Fibroblast of lung (primary cell): ENCODE measurements around the gene MGST3. TPM values are rescaled to one million over a fixed set of nuclear protein-coding genes. Genes with fewer than 3 reads are reported as not detected.

Experiments
- DNase-seq, 2 donors: peaks; one replicate each; pipeline versions ENCODE4 v3.0.0 to v3.0.0-alpha.2; 2010; ENCODE audit warnings: low read depth in 2 of 2
- H2AFZ ChIP-seq: 2 replicates; pipeline ENCODE4 v1.5.1; 2012; ENCODE audit warnings: low read length, control low read depth, inconsistent platforms
- H3K27ac ChIP-seq: 2 replicates; pipeline ENCODE4 v1.5.1; 2011; ENCODE audit warnings: low read length, control low read depth; ENCODE audit not compliant: insufficient read depth
- H3K27me3 ChIP-seq: 2 replicates; pipeline ENCODE4 v1.5.1; 2011; ENCODE audit warnings: mild to moderate bottlenecking, low read length; ENCODE audit not compliant: control insufficient read depth, insufficient read depth
- H3K36me3 ChIP-seq: 2 replicates; pipeline ENCODE4 v1.5.1; 2011; ENCODE audit warnings: low read length; ENCODE audit not compliant: control insufficient read depth, insufficient read depth
- H3K4me1 ChIP-seq: 2 replicates; pipeline ENCODE4 v1.5.1; 2011; ENCODE audit warnings: low read length; ENCODE audit not compliant: control insufficient read depth, insufficient read depth; ENCODE audit errors: extremely low read depth
- H3K4me2 ChIP-seq: 2 replicates; pipeline ENCODE4 v1.5.1; 2011; ENCODE audit warnings: low read length, control low read depth; ENCODE audit not compliant: insufficient read depth; ENCODE audit errors: extremely low read depth
- H3K4me3 ChIP-seq, 4 experiments: fragments of 200-600 bp in 1 of 4; sonication (generic) in 1 of 4; replicated peaks in 1 of 4; 2 replicates each; pipeline ENCODE4 v1.5.1; 2011 to 2016; ENCODE audit warnings: low read length in 4 of 4, low read depth in 3 of 4, mild to moderate bottlenecking in 3 of 4, control low read depth in 2 of 4, inconsistent platforms in 1 of 4, mixed read lengths in 1 of 4; ENCODE audit not compliant: insufficient read depth in 1 of 4; ENCODE audit errors: control extremely low read depth in 1 of 4
- H3K79me2 ChIP-seq: 2 replicates; pipeline ENCODE4 v1.5.1; 2012; ENCODE audit warnings: mild to moderate bottlenecking, low read length, inconsistent platforms; ENCODE audit not compliant: control insufficient read depth, insufficient read depth
- H3K9ac ChIP-seq: 2 replicates; pipeline ENCODE4 v1.5.1; 2011; ENCODE audit warnings: mild to moderate bottlenecking, low read length, control low read depth; ENCODE audit not compliant: insufficient read depth
- H3K9me3 ChIP-seq: 2 replicates; pipeline ENCODE4 v1.5.1; 2012; ENCODE audit warnings: low read depth, low read length; ENCODE audit not compliant: control insufficient read depth, insufficient read depth
- H4K20me1 ChIP-seq: 2 replicates; pipeline ENCODE4 v1.5.1; 2011; ENCODE audit warnings: low read length; ENCODE audit not compliant: control insufficient read depth, insufficient read depth; ENCODE audit errors: extremely low read depth
- EZH2 ChIP-seq: IDR thresholded peaks from 2 replicates; pipeline ENCODE4 v1.5.1; 2012; ENCODE audit warnings: low read length, control low read depth, mild to moderate bottlenecking; ENCODE audit errors: missing control alignments
- polyA plus RNA-seq, 2 donors: library from polyadenylated mRNA; depleted of rRNA in 1 of 2; stranded (reverse) in 1 of 2; unstranded in 1 of 2; fragments of >200 nt; gene quantifications; 2 replicates each; pipeline ENCODE4 v1.2.1, GENCODE V29; 2011 to 2012; ENCODE audit warnings: missing spikeins in 1 of 2
- total RNA-seq: library from RNA; depleted of rRNA; stranded (reverse); fragments of >200 nt; gene quantifications from 2 replicates; pipeline ENCODE4 v1.2.1, GENCODE V29; 2014
- TF ChIP-seq, protein P1 (sequence below), 2 donors: IDR thresholded peaks in 1 of 2; conservative IDR thresholded peaks in 1 of 2; 1 replicate in 1 of 2; 2 replicates in 1 of 2; pipeline ENCODE4 v1.5.1; 2011 to 2012; ENCODE audit warnings: low read length in 2 of 2, control low read depth in 1 of 2, inconsistent platforms in 1 of 2, low read depth in 1 of 2, mild to moderate bottlenecking in 1 of 2

The MGST3 gene
- total and polyA plus RNA-seq, 2 donors (not counting 1 experiment from before 2014, with no cell fraction given) = 346 to 355 TPM

DNA sequence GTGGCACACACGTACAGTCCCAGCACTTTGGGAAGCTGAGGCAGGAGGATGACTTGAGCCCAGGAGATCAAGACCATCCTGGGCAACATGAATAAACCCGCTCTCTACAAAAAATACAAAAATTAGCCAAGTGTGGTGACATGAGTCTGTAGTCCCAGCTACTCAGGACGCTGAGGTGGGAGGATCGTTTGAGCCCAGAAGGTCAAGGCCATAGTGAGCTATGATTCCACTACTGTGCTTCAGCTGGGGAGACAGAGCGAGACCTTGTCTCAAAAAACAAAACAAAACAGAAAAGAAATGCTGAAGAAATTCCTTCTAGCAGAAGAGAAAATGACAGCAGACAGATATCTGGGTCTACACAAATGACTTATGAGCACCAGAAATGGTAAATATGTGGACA, 57.0 kb downstream of the MGST3 start:
- Histone ChIP-seq H3K4me2 (no peak overlapping the region), H3K4me3 (no peak overlapping the region), H3K79me2 (peaks cover 53% of the 10 kb centered on the region), H2AFZ (no peak overlapping the region), H3K4me1 (no peaks in the 10 kb centered on the region), H4K20me1 (no peaks in the 10 kb centered on the region), H3K36me3 (no peaks in the 10 kb centered on the region), H3K9me3 (no peaks in the 10 kb centered on the region), H3K27ac (no peak overlapping the region), H3K27me3 (no peaks in the 10 kb centered on the region), H3K9ac (no peak overlapping the region)
- no peak for DNase-seq
- TF ChIP-seq, protein P1, sequence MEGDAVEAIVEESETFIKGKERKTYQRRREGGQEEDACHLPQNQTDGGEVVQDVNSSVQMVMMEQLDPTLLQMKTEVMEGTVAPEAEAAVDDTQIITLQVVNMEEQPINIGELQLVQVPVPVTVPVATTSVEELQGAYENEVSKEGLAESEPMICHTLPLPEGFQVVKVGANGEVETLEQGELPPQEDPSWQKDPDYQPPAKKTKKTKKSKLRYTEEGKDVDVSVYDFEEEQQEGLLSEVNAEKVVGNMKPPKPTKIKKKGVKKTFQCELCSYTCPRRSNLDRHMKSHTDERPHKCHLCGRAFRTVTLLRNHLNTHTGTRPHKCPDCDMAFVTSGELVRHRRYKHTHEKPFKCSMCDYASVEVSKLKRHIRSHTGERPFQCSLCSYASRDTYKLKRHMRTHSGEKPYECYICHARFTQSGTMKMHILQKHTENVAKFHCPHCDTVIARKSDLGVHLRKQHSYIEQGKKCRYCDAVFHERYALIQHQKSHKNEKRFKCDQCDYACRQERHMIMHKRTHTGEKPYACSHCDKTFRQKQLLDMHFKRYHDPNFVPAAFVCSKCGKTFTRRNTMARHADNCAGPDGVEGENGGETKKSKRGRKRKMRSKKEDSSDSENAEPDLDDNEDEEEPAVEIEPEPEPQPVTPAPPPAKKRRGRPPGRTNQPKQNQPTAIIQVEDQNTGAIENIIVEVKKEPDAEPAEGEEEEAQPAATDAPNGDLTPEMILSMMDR (conservative IDR thresholded peaks at IDR 0.05 in 1 of 2, IDR thresholded peaks at IDR 0.05 in 1 of 2; ENCODE audit: low read depth in 1 of 2, low read length in 2 of 2) = no peak
- TF ChIP-seq EZH2 = no peak

DNA sequence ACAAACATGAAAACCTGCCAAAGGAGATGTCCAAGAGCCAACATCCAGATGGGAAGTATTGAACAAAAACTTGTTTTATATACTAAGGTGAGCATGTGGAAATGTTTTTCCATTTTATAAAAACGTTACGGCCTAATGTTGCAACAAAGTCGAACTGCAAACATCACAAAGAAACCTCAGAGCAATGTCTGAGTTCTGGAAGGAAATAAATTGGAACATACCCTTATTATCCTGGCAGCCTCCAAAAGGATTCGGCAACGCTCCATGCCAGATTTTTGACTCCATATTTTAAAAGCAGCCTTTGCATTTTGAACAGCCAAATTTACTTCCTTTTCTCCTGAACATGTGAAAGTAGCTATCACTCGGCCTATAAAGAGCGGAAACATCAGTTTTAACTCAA, 64.0 kb downstream of the MGST3 start:
- Histone ChIP-seq H3K27ac (no peak overlapping the region), H3K79me2 (peaks cover 41% of the 10 kb centered on the region), H4K20me1 (no peaks in the 10 kb centered on the region), H3K9me3 (no peaks in the 10 kb centered on the region), H3K9ac (no peak overlapping the region), H3K4me2 (no peak overlapping the region), H2AFZ (no peak overlapping the region), H3K4me1 (no peaks in the 10 kb centered on the region), H3K4me3 (no peak overlapping the region), H3K27me3 (no peaks in the 10 kb centered on the region), H3K36me3 (no peaks in the 10 kb centered on the region)
- no peak for DNase-seq
- no peak for TF ChIP-seq EZH2
- TF ChIP-seq, protein P1 (conservative IDR thresholded peaks at IDR 0.05 in 1 of 2, IDR thresholded peaks at IDR 0.05 in 1 of 2; ENCODE audit: low read depth in 1 of 2, low read length in 2 of 2) = no peak

GRCh38 chr1:165696625-165697100, 65.6 kb downstream of the MGST3 start:
- peak overlapping the region; percentile 62 to 99 (median 84) for H3K4me3 ChIP-seq
- H2AFZ ChIP-seq = no peak overlapping the region
- peak; percentile 92 to 99 for DNase-seq
- no peaks in the 10 kb centered on the region for H3K27me3 ChIP-seq
- no peaks in the 10 kb centered on the region for H3K9me3 ChIP-seq
- TF ChIP-seq EZH2 = no peak
- TF ChIP-seq, protein P1 (conservative IDR thresholded peaks at IDR 0.05 in 1 of 2, IDR thresholded peaks at IDR 0.05 in 1 of 2; ENCODE audit: low read depth in 1 of 2, low read length in 2 of 2) = no peak
- H3K36me3 ChIP-seq = no peaks in the 10 kb centered on the region
- no peak overlapping the region for H3K9ac ChIP-seq
- peak overlapping the region; percentile 78 for H3K27ac ChIP-seq
- H3K79me2 ChIP-seq = peaks cover 28% of the 10 kb centered on the region
- peak overlapping the region; percentile 78 for H3K4me2 ChIP-seq
- H4K20me1 ChIP-seq = no peaks in the 10 kb centered on the region
- no peaks in the 10 kb centered on the region for H3K4me1 ChIP-seq
